Erythroblast (primary cell): Measurements from ENCODE around the gene WIPF2.

Experiments used
- GATA1 ChIP-seq: IDR thresholded peaks from 2 replicates; pipeline ENCODE4 v1.6.1; 2011; ENCODE audit warnings: low read depth, mild to moderate bottlenecking, control low read depth, low read length, moderate library complexity
- POLR2A ChIP-seq: IDR thresholded peaks from 2 replicates; pipeline ENCODE4 v1.6.1; 2011; ENCODE audit warnings: mild to moderate bottlenecking, low read length

DNA sequence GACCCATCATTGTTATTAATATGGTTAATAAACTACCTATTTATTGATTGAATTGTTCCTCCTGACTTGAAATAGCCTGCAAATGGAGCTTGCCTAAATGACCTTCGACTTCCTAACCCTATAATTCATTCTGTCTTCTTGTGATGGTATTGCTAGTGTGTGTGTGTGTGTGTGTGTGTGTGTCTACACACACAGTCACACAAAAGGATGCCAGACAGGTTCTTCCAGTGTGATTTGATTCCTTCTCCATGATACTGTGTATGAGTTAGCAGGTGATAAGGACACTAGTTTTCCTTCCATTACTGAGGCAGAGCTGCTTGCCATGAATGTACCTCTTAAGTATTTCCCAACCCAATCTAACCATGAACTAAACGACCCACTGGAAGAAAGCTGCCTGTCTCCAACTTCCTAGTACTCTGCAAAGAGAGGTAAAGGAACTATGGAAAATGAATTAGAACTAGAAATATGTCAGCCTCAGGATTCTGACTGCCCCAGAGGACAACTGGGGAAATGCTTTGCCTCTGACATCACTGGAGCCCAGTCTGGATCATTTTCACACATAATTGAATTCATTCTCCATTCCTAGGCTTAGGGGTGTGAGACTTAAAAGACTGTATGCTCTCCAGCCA, 65.1 kb downstream of the WIPF2 start:
- TF ChIP-seq POLR2A (no peak), GATA1 (no peak)
